BJ (cell line): ENCODE measurements around the gene KLHL22. TPM values are rescaled to one million over a fixed set of nuclear protein-coding genes. Genes with fewer than 3 reads are reported as not detected.

Source experiments
- CTCF ChIA-PET: fragments of 350-600 bp; formaldehyde crosslinking; extraction: SDS; loops from one replicate; lab custom pipeline; 2021; ENCODE audit warnings: antibody characterized with exemption, inconsistent platforms; lab: Yijun Ruan, JAX
- POLR2A ChIA-PET: fragments of 300-600 bp; sonication (Branson Sonifier 250); formaldehyde crosslinking; extraction: SDS; loops from one replicate; lab custom pipeline; 2021; ENCODE audit warnings: antibody characterized with exemption; lab: Charles Lee
- DNase-seq: peaks from one replicate; pipeline ENCODE4 v3.0.0-alpha.2; 2011; ENCODE audit warnings: low read depth
- H3K27me3 ChIP-seq: 2 replicates; pipeline ENCODE4 v1.6.0; 2011; ENCODE audit warnings: low read length; ENCODE audit not compliant: control insufficient read depth, insufficient read depth
- H3K36me3 ChIP-seq: 2 replicates; pipeline ENCODE4 v1.5.1; 2011; ENCODE audit warnings: low read length; ENCODE audit not compliant: control insufficient read depth, insufficient read depth
- H3K4me3 ChIP-seq: 2 replicates; pipeline ENCODE4 v1.5.1; 2011; ENCODE audit warnings: low read depth, mild to moderate bottlenecking, control low read depth, low read length
- CTCF ChIP-seq: IDR thresholded peaks from 2 replicates; pipeline ENCODE4 v1.5.1; 2011; ENCODE audit warnings: low read depth, mild to moderate bottlenecking, control low read depth, inconsistent platforms, low read length, moderate library complexity; ENCODE audit not compliant: insufficient read depth
- polyA plus RNA-seq: library from polyadenylated mRNA; depleted of rRNA; stranded (reverse); fragments of >200 nt; gene quantifications from 2 replicates; pipeline ENCODE4 v1.2.3, GENCODE V29; 2011

Gene KLHL22
- polyA plus RNA-seq, 1 experiment = 34.0 TPM

- TF ChIP-seq CTCF = no peak
- H3K4me3 ChIP-seq = peak overlapping the region; percentile 72
- no peaks in the 10 kb centered on the region for H3K27me3 ChIP-seq
- peaks cover 5% of the 10 kb centered on the region for H3K36me3 ChIP-seq
- POLR2A ChIA-PET = no interaction called here
- no peak for DNase-seq
- CTCF ChIA-PET = interaction anchor here (1.2 to 2.9 kb wide), 5 partner anchors 9 to 126 kb away, joined by 3 to 17 read pairs (median 5); no protein-coding TSS in a partner anchor
Observed at GRCh38 chr22:20438427-20438677, 57.2 kb downstream of the KLHL22 start.

GRCh38 chr22:20437613-20438426, 57.8 kb downstream of the KLHL22 start, which contains the start of gene SCARF2:
Gene SCARF2 (minus strand): TSS chr22:20437825. CDS start chr22:20437754, 71 bp downstream.
- Histone ChIP-seq H3K36me3 (peaks cover 5% of the 10 kb centered on the region), H3K27me3 (no peaks in the 10 kb centered on the region), H3K4me3 (peak within 1 kb of the TSS; percentile 72)
- no peak for TF ChIP-seq CTCF
- DNase-seq = no peak
- POLR2A ChIA-PET = no interaction called here
- CTCF ChIA-PET = interaction anchor here (1.2 to 5.7 kb wide), 7 partner anchors 8 to 126 kb away, joined by 3 to 25 read pairs (median 5); no protein-coding TSS in a partner anchor

- Histone ChIP-seq H3K36me3 (peaks cover 5% of the 10 kb centered on the region), H3K4me3 (peak overlapping the region; percentile 72), H3K27me3 (no peaks in the 10 kb centered on the region)
- POLR2A ChIA-PET = no interaction called here
- CTCF ChIA-PET = interaction anchor here (0.9 to 5.7 kb wide), 3 partner anchors 17 to 28 kb away, joined by 3 to 25 read pairs (median 5); no protein-coding TSS in a partner anchor
- DNase-seq = no peak
- TF ChIP-seq CTCF = no peak
Observed at GRCh38 chr22:20436768-20437612, 58.6 kb downstream of the KLHL22 start.

GRCh38 chr22:20436307-20436767, 59.3 kb downstream of the KLHL22 start:
- ChIA-PET CTCF (interaction anchor here (0.9 to 5.7 kb wide), 3 partner anchors 18 to 29 kb away, joined by 3 to 25 read pairs (median 5); no protein-coding TSS in a partner anchor), POLR2A (no interaction called here)
- H3K36me3 ChIP-seq = peaks cover 5% of the 10 kb centered on the region
- TF ChIP-seq CTCF = no peak
- no peaks in the 10 kb centered on the region for H3K27me3 ChIP-seq
- DNase-seq = no peak
- peak overlapping the region; percentile 72 for H3K4me3 ChIP-seq
